Measurements from ENCODE around the gene NPHP1. TPM values are rescaled to one million over a fixed set of nuclear protein-coding genes. Genes with fewer than 3 reads are reported as not detected.

NPHP1 gene
- total and polyA plus RNA-seq, 2 of the 8 experiments (the other 6 are each of a cell fraction or from before 2014, with no cell fraction given): 1.4 to 2.8 TPM

- TF ChIP-seq CHD2 (IDR thresholded peaks at IDR 0.05; ENCODE audit: low read length) (no peak), TEAD4 (IDR thresholded peaks at IDR 0.05; ENCODE audit: low read depth, low read length) (no peak), CTCF (IDR thresholded peaks at IDR 0.05; ENCODE audit: control extremely low read depth in 1 of 3, insufficient read depth in 1 of 3, low read depth in 1 of 3, low read length in 3 of 3) (no peak), CHD1 (IDR thresholded peaks at IDR 0.05; ENCODE audit: low read depth, low read length) (no peak), EP300 (IDR thresholded peaks at IDR 0.05; ENCODE audit: borderline replicate concordance in 1 of 2, low read depth in 2 of 2, low read length in 2 of 2) (no peak), SRF (IDR thresholded peaks at IDR 0.05; ENCODE audit: low read depth, low read length) (no peak)
These were observed 1.0 kb upstream of the NPHP1 start (continued) for GRCh38 chr2:110205660-110206455.
